HG02588 (cell line): ENCODE data around the gene KLHL3.
A peak's percentile ranks its signal among the peaks of the same experiment; 100 is the strongest.
"Not testable (repeated sequence)": the region's sequence is repeated elsewhere in the genome, so short reads cannot be mapped to it uniquely, and the experiment has no call there.

Experiments used
- ATAC-seq: cut with Tn5 transposase; IDR thresholded peaks from one replicate; pipeline ENCODE4 v1.9.1; 2021; ENCODE audit warnings: mild to moderate bottlenecking, moderate library complexity; ENCODE audit not compliant: unreplicated experiment

The KLHL3 gene

GRCh38 chr5:137672001-137672400, 63.9 kb downstream of the KLHL3 start:
- no peak for ATAC-seq

- ATAC-seq = no peak
Observed at GRCh38 chr5:137669811-137670210, 66.1 kb downstream of the KLHL3 start.

- no peak for ATAC-seq
Observed at GRCh38 chr5:137668637-137669036, 67.3 kb downstream of the KLHL3 start.

GRCh38 chr5:137667341-137667740, 68.5 kb downstream of the KLHL3 start:
- no peak for ATAC-seq

GRCh38 chr5:137666901-137667300, 69.0 kb downstream of the KLHL3 start:
- ATAC-seq = no peak

GRCh38 chr5:137666461-137666850, 69.4 kb downstream of the KLHL3 start:
- ATAC-seq = peak; percentile 30

- peak; percentile 100 for ATAC-seq
Observed at GRCh38 chr5:137665678-137666460, 70.0 kb downstream of the KLHL3 start.

GRCh38 chr5:137660349-137660817, 75.5 kb downstream of the KLHL3 start:
- ATAC-seq = peak; percentile 77

GRCh38 chr5:137659209-137659608, 76.7 kb downstream of the KLHL3 start:
- ATAC-seq = no peak

GRCh38 chr5:137658324-137658723, 77.6 kb downstream of the KLHL3 start:
- no peak for ATAC-seq

- ATAC-seq = no peak
Observed at GRCh38 chr5:137657073-137657472, 78.8 kb downstream of the KLHL3 start.

GRCh38 chr5:137656558-137656957, 79.3 kb downstream of the KLHL3 start:
- no peak for ATAC-seq

- no peak for ATAC-seq
Observed at GRCh38 chr5:137651022-137651421, 84.9 kb downstream of the KLHL3 start.

GRCh38 chr5:137649228-137649935, 86.5 kb downstream of the KLHL3 start:
- no peak for ATAC-seq

GRCh38 chr5:137648361-137648760, 87.5 kb downstream of the KLHL3 start:
- no peak for ATAC-seq

GRCh38 chr5:137647401-137647800, 88.5 kb downstream of the KLHL3 start:
- no peak for ATAC-seq

- no peak for ATAC-seq
Observed at GRCh38 chr5:137646761-137647160, 89.1 kb downstream of the KLHL3 start.

GRCh38 chr5:137643081-137643480, 92.8 kb downstream of the KLHL3 start:
- not testable (repeated sequence) for ATAC-seq

- ATAC-seq = no peak
Observed at GRCh38 chr5:137642091-137642490, 93.8 kb downstream of the KLHL3 start.

- no peak for ATAC-seq
Observed at GRCh38 chr5:137641148-137641547, 94.7 kb downstream of the KLHL3 start.

- no peak for ATAC-seq
Observed at GRCh38 chr5:137639645-137640044, 96.2 kb downstream of the KLHL3 start.

GRCh38 chr5:137638841-137639240, 97.0 kb downstream of the KLHL3 start:
- ATAC-seq = no peak
